Measurements from ENCODE around the gene EIF4G3. TPM values are rescaled to one million over a fixed set of nuclear protein-coding genes. Genes with fewer than 3 reads are reported as not detected.

The EIF4G3 gene
- total RNA-seq, 4 donors from 2014 or later = 18.8 to 75.0 (median 34.9) TPM

GRCh38 chr1:21117159-21117558, 59.5 kb downstream of the EIF4G3 start:
- H3K27ac ChIP-seq = no peak overlapping the region
- no peak overlapping the region for H3K4me3 ChIP-seq
- intact Hi-C loops (cut with DNase I; ENCODE audit: low total_unique reads) = no loop called here
- no peaks in the 10 kb centered on the region for H3K27me3 ChIP-seq
- H3K4me1 ChIP-seq = no peaks in the 10 kb centered on the region
- TF ChIP-seq POLR2A (IDR thresholded peaks at IDR 0.05) (no peak), CTCF (IDR thresholded peaks at IDR 0.05) (no peak)
- DNase-seq = no peak
- no peaks in the 10 kb centered on the region for H3K36me3 ChIP-seq
- no peaks in the 10 kb centered on the region for H3K9me3 ChIP-seq

- no peak for TF ChIP-seq CTCF (IDR thresholded peaks at IDR 0.05)
- TF ChIP-seq POLR2A (IDR thresholded peaks at IDR 0.05) = no peak
- H3K36me3 ChIP-seq = no peaks in the 10 kb centered on the region
- H3K4me3 ChIP-seq = no peak overlapping the region
- H3K27ac ChIP-seq = no peak overlapping the region
- intact Hi-C loops (cut with DNase I; ENCODE audit: low total_unique reads) = no loop called here
- no peak for DNase-seq
- H3K4me1 ChIP-seq = no peaks in the 10 kb centered on the region
- H3K9me3 ChIP-seq = no peaks in the 10 kb centered on the region
- H3K27me3 ChIP-seq = no peaks in the 10 kb centered on the region
These were observed 61.5 kb downstream of the EIF4G3 start for GRCh38 chr1:21115098-21115760.

- DNase-seq = no peak
- TF ChIP-seq CTCF (IDR thresholded peaks at IDR 0.05) (no peak), POLR2A (IDR thresholded peaks at IDR 0.05) (no peak)
- H3K4me1 ChIP-seq = no peaks in the 10 kb centered on the region
- H3K27me3 ChIP-seq = no peaks in the 10 kb centered on the region
- no peak overlapping the region for H3K27ac ChIP-seq
- no peaks in the 10 kb centered on the region for H3K9me3 ChIP-seq
- intact Hi-C loops (cut with DNase I; ENCODE audit: low total_unique reads) = no loop called here
- H3K4me3 ChIP-seq = no peak overlapping the region
- H3K36me3 ChIP-seq = no peaks in the 10 kb centered on the region
These were observed 62.3 kb downstream of the EIF4G3 start for GRCh38 chr1:21114431-21114830.

- Histone ChIP-seq H3K4me3 (no peak overlapping the region), H3K27ac (no peak overlapping the region), H3K27me3 (no peaks in the 10 kb centered on the region), H3K36me3 (no peaks in the 10 kb centered on the region), H3K4me1 (no peaks in the 10 kb centered on the region), H3K9me3 (no peaks in the 10 kb centered on the region)
- no peak for DNase-seq
- TF ChIP-seq CTCF (IDR thresholded peaks at IDR 0.05) = no peak
- no peak for TF ChIP-seq POLR2A (IDR thresholded peaks at IDR 0.05)
- intact Hi-C loops (cut with DNase I; ENCODE audit: low total_unique reads) = no loop called here
These were observed 66.5 kb downstream of the EIF4G3 start for GRCh38 chr1:21110163-21110562.

- Histone ChIP-seq H3K4me1 (no peaks in the 10 kb centered on the region), H3K27me3 (no peaks in the 10 kb centered on the region), H3K4me3 (no peak overlapping the region), H3K36me3 (no peaks in the 10 kb centered on the region), H3K27ac (no peak overlapping the region), H3K9me3 (no peaks in the 10 kb centered on the region)
- TF ChIP-seq CTCF (IDR thresholded peaks at IDR 0.05) (no peak), POLR2A (IDR thresholded peaks at IDR 0.05) (no peak)
- intact Hi-C loops (cut with DNase I; ENCODE audit: low total_unique reads) = no loop called here
- no peak for DNase-seq
These were observed 70.0 kb downstream of the EIF4G3 start for GRCh38 chr1:21106709-21107108.
